HEK293 (cell line): ENCODE data around the gene PPP1R15B.
"Not testable (repeated sequence)": the region's sequence is repeated elsewhere in the genome, so short reads cannot be mapped to it uniquely, and the experiment has no call there.

Experiments used
- ZNF529 ChIP-seq: fragments of 450-650 bp; formaldehyde crosslinking; IDR thresholded peaks from 2 replicates; pipeline ENCODE4 v1.5.1; 2017; ENCODE audit warnings: missing genetic modification characterization, missing biosample characterization; ENCODE audit not compliant: insufficient replicate concordance
- TF ChIP-seq, protein P1 (sequence below): fragments of 450-650 bp; formaldehyde crosslinking; IDR thresholded peaks from 2 replicates; pipeline ENCODE4 v1.5.1; 2017; ENCODE audit warnings: missing biosample characterization, missing genetic modification characterization
- TF ChIP-seq, protein P2 (sequence below): fragments of 450-650 bp; formaldehyde crosslinking; IDR thresholded peaks from 2 replicates; pipeline ENCODE4 v1.5.1; 2016; ENCODE audit warnings: missing biosample characterization, missing genetic modification characterization

DNA sequence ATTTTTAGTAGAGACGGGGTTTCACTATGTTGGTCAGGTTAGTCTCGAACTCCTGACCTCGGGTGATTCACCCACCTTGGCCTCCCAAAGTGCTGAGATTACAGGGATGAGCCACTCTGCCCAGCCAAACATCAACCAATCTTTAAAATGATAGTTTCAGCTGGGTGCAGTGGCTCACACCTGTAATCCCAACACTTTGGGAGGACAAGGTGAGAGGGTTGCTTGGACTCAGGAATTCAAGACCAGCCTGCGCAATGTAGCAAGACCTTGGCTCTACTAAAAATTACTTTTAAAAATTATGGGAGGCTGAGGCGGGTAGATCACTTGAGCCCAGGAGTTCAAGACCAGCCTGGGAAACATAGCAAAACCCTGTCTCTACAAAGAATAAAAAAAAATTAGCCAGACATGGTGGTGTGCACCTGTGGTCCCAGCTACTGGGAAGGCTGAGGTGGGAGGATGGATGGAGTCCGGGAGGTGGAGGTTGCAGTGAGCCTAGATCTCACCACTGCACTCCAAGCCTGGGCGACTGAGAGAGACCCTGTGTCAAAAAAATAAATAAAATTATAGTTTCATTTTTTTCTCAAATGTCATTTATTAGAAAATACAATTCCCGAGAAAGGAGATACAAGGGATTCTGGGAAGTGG is 10.6 kb upstream of the PPP1R15B start:
- TF ChIP-seq, protein P1, sequence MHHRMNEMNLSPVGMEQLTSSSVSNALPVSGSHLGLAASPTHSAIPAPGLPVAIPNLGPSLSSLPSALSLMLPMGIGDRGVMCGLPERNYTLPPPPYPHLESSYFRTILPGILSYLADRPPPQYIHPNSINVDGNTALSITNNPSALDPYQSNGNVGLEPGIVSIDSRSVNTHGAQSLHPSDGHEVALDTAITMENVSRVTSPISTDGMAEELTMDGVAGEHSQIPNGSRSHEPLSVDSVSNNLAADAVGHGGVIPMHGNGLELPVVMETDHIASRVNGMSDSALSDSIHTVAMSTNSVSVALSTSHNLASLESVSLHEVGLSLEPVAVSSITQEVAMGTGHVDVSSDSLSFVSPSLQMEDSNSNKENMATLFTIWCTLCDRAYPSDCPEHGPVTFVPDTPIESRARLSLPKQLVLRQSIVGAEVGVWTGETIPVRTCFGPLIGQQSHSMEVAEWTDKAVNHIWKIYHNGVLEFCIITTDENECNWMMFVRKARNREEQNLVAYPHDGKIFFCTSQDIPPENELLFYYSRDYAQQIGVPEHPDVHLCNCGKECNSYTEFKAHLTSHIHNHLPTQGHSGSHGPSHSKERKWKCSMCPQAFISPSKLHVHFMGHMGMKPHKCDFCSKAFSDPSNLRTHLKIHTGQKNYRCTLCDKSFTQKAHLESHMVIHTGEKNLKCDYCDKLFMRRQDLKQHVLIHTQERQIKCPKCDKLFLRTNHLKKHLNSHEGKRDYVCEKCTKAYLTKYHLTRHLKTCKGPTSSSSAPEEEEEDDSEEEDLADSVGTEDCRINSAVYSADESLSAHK (tag by site-specific recombination) = not testable (repeated sequence)
- TF ChIP-seq, protein P2, sequence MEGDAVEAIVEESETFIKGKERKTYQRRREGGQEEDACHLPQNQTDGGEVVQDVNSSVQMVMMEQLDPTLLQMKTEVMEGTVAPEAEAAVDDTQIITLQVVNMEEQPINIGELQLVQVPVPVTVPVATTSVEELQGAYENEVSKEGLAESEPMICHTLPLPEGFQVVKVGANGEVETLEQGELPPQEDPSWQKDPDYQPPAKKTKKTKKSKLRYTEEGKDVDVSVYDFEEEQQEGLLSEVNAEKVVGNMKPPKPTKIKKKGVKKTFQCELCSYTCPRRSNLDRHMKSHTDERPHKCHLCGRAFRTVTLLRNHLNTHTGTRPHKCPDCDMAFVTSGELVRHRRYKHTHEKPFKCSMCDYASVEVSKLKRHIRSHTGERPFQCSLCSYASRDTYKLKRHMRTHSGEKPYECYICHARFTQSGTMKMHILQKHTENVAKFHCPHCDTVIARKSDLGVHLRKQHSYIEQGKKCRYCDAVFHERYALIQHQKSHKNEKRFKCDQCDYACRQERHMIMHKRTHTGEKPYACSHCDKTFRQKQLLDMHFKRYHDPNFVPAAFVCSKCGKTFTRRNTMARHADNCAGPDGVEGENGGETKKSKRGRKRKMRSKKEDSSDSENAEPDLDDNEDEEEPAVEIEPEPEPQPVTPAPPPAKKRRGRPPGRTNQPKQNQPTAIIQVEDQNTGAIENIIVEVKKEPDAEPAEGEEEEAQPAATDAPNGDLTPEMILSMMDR = not testable (repeated sequence)
- TF ChIP-seq ZNF529 (tag by site-specific recombination) = not testable (repeated sequence)
